ENCODE results near the gene OR5AP2.
"Not testable (repeated sequence)": the region's sequence is repeated elsewhere in the genome, so short reads cannot be mapped to it uniquely, and the experiment has no call there.

The OR5AP2 gene

GRCh38 chr11:56642339-56642738, at the start of gene OR5AP2:
Gene OR5AP2 (minus strand): TSS chr11:56642439. CDS start chr11:56642439, 0 bp downstream.
- Histone ChIP-seq H3K4me3 (ENCODE audit: low read depth, low read length) (no peak within 1 kb of the TSS), H3K36me3 (no peaks in the 10 kb centered on the region), H3K27me3 (ENCODE audit: insufficient read depth, low read depth, severe bottlenecking) (peaks cover 29% of the 10 kb centered on the region), H3K9me3 (ENCODE audit: severe bottlenecking) (no peaks in the 10 kb centered on the region), H3K27ac (no peak within 1 kb of the TSS)
- no peak for DNase-seq
- no peak for TF ChIP-seq CTCF (IDR thresholded peaks at IDR 0.05; ENCODE audit: low read depth, low read length)

GRCh38 chr11:56691179-56691578, 48.9 kb upstream of the OR5AP2 start:
- not testable (repeated sequence) for DNase-seq; H3K27ac ChIP-seq; H3K4me3 ChIP-seq (ENCODE audit: low read depth, low read length); H3K9me3 ChIP-seq (ENCODE audit: severe bottlenecking); H3K36me3 ChIP-seq
- peaks cover 13% of the 10 kb centered on the region for H3K27me3 ChIP-seq (ENCODE audit: insufficient read depth, low read depth, severe bottlenecking)

GRCh38 chr11:56688554-56689100, 46.4 kb upstream of the OR5AP2 start:
- no peaks in the 10 kb centered on the region for H3K36me3 ChIP-seq
- no peaks in the 10 kb centered on the region for H3K9me3 ChIP-seq (ENCODE audit: severe bottlenecking)
- peaks cover 13% of the 10 kb centered on the region for H3K27me3 ChIP-seq (ENCODE audit: insufficient read depth, low read depth, severe bottlenecking)
- H3K27ac ChIP-seq, result no peak overlapping the region
- TF ChIP-seq CTCF (IDR thresholded peaks at IDR 0.05; ENCODE audit: low read depth, low read length), result no peak
- no peak overlapping the region for H3K4me3 ChIP-seq (ENCODE audit: low read depth, low read length)
- DNase-seq, result no peak

- no peak overlapping the region for H3K4me3 ChIP-seq (ENCODE audit: low read depth, low read length)
- H3K27me3 ChIP-seq (ENCODE audit: insufficient read depth, low read depth, severe bottlenecking), result peaks cover 16% of the 10 kb centered on the region
- H3K9me3 ChIP-seq (ENCODE audit: severe bottlenecking), result no peaks in the 10 kb centered on the region
- no peaks in the 10 kb centered on the region for H3K36me3 ChIP-seq
- no peak for DNase-seq
- no peak for TF ChIP-seq CTCF (IDR thresholded peaks at IDR 0.05; ENCODE audit: low read depth, low read length)
- H3K27ac ChIP-seq, result no peak overlapping the region
Measured at GRCh38 chr11:56670984-56671383, 28.7 kb upstream of the OR5AP2 start.

GRCh38 chr11:56663386-56663785, 21.1 kb upstream of the OR5AP2 start, which contains the start of gene OR5AR1:
Gene OR5AR1 (plus strand): TSS chr11:56663686. CDS start chr11:56663686, 0 bp downstream.
- no peak for DNase-seq
- H3K9me3 ChIP-seq (ENCODE audit: severe bottlenecking), result no peaks in the 10 kb centered on the region
- no peak within 1 kb of the TSS for H3K4me3 ChIP-seq (ENCODE audit: low read depth, low read length)
- peaks cover 46% of the 10 kb centered on the region for H3K27me3 ChIP-seq (ENCODE audit: insufficient read depth, low read depth, severe bottlenecking)
- H3K36me3 ChIP-seq, result no peaks in the 10 kb centered on the region
- TF ChIP-seq CTCF (IDR thresholded peaks at IDR 0.05; ENCODE audit: low read depth, low read length), result no peak
- H3K27ac ChIP-seq, result no peak within 1 kb of the TSS

GRCh38 chr11:56659755-56660154, 17.5 kb upstream of the OR5AP2 start:
- H3K27me3 ChIP-seq (ENCODE audit: insufficient read depth, low read depth, severe bottlenecking), result peaks cover 27% of the 10 kb centered on the region
- no peak for TF ChIP-seq CTCF (IDR thresholded peaks at IDR 0.05; ENCODE audit: low read depth, low read length)
- H3K27ac ChIP-seq, result no peak overlapping the region
- H3K9me3 ChIP-seq (ENCODE audit: severe bottlenecking), result no peaks in the 10 kb centered on the region
- no peaks in the 10 kb centered on the region for H3K36me3 ChIP-seq
- DNase-seq, result no peak
- H3K4me3 ChIP-seq (ENCODE audit: low read depth, low read length), result no peak overlapping the region
